ENCODE measurements around the gene TMPRSS4. TPM values are rescaled to one million over a fixed set of nuclear protein-coding genes. Genes with fewer than 3 reads are reported as not detected.

The TMPRSS4 gene
- total and polyA plus RNA-seq, 2 of the 4 experiments (the other 2 are of a cell fraction), result not detected

GRCh38 chr11:118132385-118133151 is 55.7 kb downstream of the TMPRSS4 start:
- H3K36me3 ChIP-seq (ENCODE audit: control insufficient read depth, insufficient read depth, low read length), result no peaks in the 10 kb centered on the region
- no peak overlapping the region for H3K27ac ChIP-seq (ENCODE audit: insufficient read depth, low read length)
- no peak overlapping the region for H2AK5ac ChIP-seq (ENCODE audit: low read depth, low read length)
- no peak for DNase-seq
- no peak overlapping the region for H3K14ac ChIP-seq (replicated peaks; ENCODE audit: low read depth, low read length)
- dilution Hi-C loops (cut with HindIII; ENCODE audit: low sequenced_read_pairs, unreplicated experiment) (no loop called here), intact Hi-C loops (cut with micrococcal nuclease) (no loop called here), in situ Hi-C loops (cut with MboI; ENCODE audit: low sequenced_read_pairs) (no loop called here)
- no peak overlapping the region for H4K91ac ChIP-seq (ENCODE audit: insufficient read depth, low read depth, low read length)
- H4K20me1 ChIP-seq (ENCODE audit: insufficient read depth, low read length), result no peaks in the 10 kb centered on the region
- H2BK120ac ChIP-seq (ENCODE audit: low read depth, low read length), result no peak overlapping the region
- no peak overlapping the region for H3K4me3 ChIP-seq (ENCODE audit: insufficient read depth, low read depth, low read length)
- H4K8ac ChIP-seq (ENCODE audit: low read depth in 2 of 2, low read length in 2 of 2), result no peak overlapping the region
- H3K18ac ChIP-seq (ENCODE audit: low read depth, low read length), result no peak overlapping the region
- ChIA-PET CTCF (no interaction called here), POLR2A (ENCODE audit: unreplicated experiment) (no interaction called here)
- no peaks in the 10 kb centered on the region for H3K4me1 ChIP-seq (ENCODE audit: control insufficient read depth, insufficient read depth, low read length)
- H3K4ac ChIP-seq (ENCODE audit: low read depth, low read length), result no peak overlapping the region
- no peak overlapping the region for H2BK5ac ChIP-seq (ENCODE audit: low read depth, low read length, poor library complexity, severe bottlenecking)
- no peaks in the 10 kb centered on the region for H3K79me1 ChIP-seq (ENCODE audit: low read depth in 1 of 2, low read length in 2 of 2)
- no peak overlapping the region for H2AK9ac ChIP-seq (replicated peaks; ENCODE audit: low read depth, low read length, poor library complexity)
- H3K9me1 ChIP-seq (ENCODE audit: insufficient read depth, low read length), result no peaks in the 10 kb centered on the region
- WGBS, 2 experiments (ENCODE audit: extremely low coverage in 2 of 2, insufficient read length in 1 of 2), result 76% methylated on average over 4 of the region's 15 CpGs; no CpG with 5 or more reads in 1 of the 2 experiments
- no peak overlapping the region for H2BK20ac ChIP-seq (ENCODE audit: low read depth, low read length)
- no peak overlapping the region for H2AFZ ChIP-seq (replicated peaks; ENCODE audit: low read length, poor library complexity)
- no peak overlapping the region for H3K9ac ChIP-seq (ENCODE audit: low read depth, low read length)
- H3K27me3 ChIP-seq (ENCODE audit: control insufficient read depth, insufficient read depth, low read length), result peaks cover 6% of the 10 kb centered on the region
- TF ChIP-seq RCOR1 (IDR thresholded peaks at IDR 0.05; ENCODE audit: insufficient replicate concordance, low read length) (no peak), USF2 (IDR thresholded peaks at IDR 0.05; ENCODE audit: low read depth, low read length) (no peak), CEBPB (IDR thresholded peaks at IDR 0.05; ENCODE audit: low read depth, low read length) (no peak), RFX5 (IDR thresholded peaks at IDR 0.05; ENCODE audit: low read depth, low read length) (no peak), MAZ (IDR thresholded peaks at IDR 0.05; ENCODE audit: borderline replicate concordance, low read depth, low read length) (no peak), MAFK (IDR thresholded peaks at IDR 0.05; ENCODE audit: low read depth, low read length) (no peak), CHD1 (IDR thresholded peaks at IDR 0.05; ENCODE audit: low read depth, low read length) (no peak), POLR2A (IDR thresholded peaks at IDR 0.05; ENCODE audit: low read depth, low read length) (no peak), SMC3 (IDR thresholded peaks at IDR 0.05; ENCODE audit: low read depth, low read length) (no peak), CTCF (conservative IDR thresholded peaks at IDR 0.05; ENCODE audit: low read depth, low read length) (no peak), MXI1 (IDR thresholded peaks at IDR 0.05; ENCODE audit: borderline replicate concordance, low read depth, low read length) (no peak), NFE2L2 (IDR thresholded peaks at IDR 0.05; ENCODE audit: low read depth, low read length) (no peak), ELK1 (IDR thresholded peaks at IDR 0.05; ENCODE audit: borderline replicate concordance, low read depth, low read length) (no peak), FOS (IDR thresholded peaks at IDR 0.05; ENCODE audit: low read depth, low read length) (no peak), RAD21 (IDR thresholded peaks at IDR 0.05; ENCODE audit: low read length) (no peak), BHLHE40 (IDR thresholded peaks at IDR 0.05; ENCODE audit: low read depth, low read length) (no peak)
- H3K4me2 ChIP-seq (ENCODE audit: low read depth, low read length), result no peak overlapping the region
- no TSS peak for BruUV-seq (replicated peaks)
- no peak for ATAC-seq (ENCODE audit: low read depth)
- H3K56ac ChIP-seq (ENCODE audit: extremely low read depth, insufficient read depth, low read length), result no peak overlapping the region
- H4K5ac ChIP-seq (ENCODE audit: low read depth, low read length), result no peak overlapping the region
- H3K9me3 ChIP-seq (ENCODE audit: control insufficient read depth, insufficient read depth, low read length), result no peaks in the 10 kb centered on the region
- no peak overlapping the region for H3K23ac ChIP-seq (ENCODE audit: low read depth, low read length)
- no peak overlapping the region for H2BK15ac ChIP-seq (ENCODE audit: low read depth, low read length)

Measured in IMR-90 (cell line).